GM21390 (cell line): ENCODE measurements around the gene AKAP9.
"Not testable (repeated sequence)": the region's sequence is repeated elsewhere in the genome, so short reads cannot be mapped to it uniquely, and the experiment has no call there.

ENCODE experiments used
- ATAC-seq: cut with Tn5 transposase; IDR thresholded peaks from one replicate; pipeline ENCODE4 v1.9.1; 2021; ENCODE audit not compliant: unreplicated experiment

The AKAP9 gene

DNA sequence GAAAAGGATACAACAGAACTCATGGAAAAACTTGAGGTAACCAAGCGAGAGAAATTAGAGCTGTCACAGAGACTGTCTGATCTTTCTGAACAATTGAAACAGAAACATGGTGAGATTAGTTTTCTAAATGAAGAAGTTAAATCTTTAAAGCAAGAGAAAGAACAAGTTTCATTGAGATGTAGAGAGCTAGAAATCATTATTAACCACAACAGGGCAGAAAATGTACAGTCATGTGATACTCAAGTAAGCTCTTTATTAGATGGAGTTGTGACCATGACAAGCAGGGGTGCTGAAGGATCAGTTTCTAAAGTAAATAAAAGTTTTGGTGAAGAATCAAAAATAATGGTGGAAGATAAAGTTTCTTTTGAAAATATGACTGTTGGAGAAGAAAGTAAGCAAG lies 62.1 kb downstream of the AKAP9 start:
- peak; percentile 91 for ATAC-seq

DNA sequence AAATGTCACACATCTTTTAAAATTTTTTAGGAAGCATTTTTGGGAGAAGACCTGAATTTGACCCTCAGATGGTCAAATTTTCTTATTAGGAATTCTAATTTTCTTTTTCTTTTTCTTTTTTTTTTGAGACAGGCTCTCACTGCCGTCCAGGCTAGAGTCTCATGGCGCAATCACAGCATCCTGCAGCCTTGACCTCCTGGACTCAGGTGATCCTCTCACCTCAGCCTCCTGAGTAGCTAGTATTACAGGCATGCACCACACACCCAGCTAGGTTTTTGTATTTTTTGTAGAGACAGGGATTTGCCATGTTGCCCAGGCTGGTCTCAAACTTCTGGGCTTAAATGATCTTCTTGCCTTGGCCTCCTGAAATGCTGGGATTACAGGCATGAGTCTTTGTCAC lies 65.4 kb downstream of the AKAP9 start:
- ATAC-seq: no peak

DNA sequence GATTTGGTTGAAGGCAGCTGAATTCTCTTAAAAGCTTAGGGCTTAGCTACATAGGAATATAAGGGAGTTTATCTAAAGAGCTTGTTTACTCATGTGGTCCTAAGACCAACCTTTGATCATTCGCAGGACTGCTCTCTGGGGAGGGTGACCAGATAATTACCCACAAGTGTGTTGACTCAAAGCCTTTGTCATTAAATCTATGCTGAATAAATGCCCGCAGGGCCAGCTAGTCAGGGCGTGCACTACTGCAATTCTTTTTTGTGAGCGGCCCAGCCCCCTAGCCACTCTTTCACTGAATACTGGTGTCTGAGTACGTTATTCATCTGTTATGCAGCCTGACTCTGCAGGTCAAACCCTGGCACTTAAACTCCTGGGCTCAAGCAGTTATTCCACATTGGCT lies 69.6 kb downstream of the AKAP9 start:
- no peak for ATAC-seq

DNA sequence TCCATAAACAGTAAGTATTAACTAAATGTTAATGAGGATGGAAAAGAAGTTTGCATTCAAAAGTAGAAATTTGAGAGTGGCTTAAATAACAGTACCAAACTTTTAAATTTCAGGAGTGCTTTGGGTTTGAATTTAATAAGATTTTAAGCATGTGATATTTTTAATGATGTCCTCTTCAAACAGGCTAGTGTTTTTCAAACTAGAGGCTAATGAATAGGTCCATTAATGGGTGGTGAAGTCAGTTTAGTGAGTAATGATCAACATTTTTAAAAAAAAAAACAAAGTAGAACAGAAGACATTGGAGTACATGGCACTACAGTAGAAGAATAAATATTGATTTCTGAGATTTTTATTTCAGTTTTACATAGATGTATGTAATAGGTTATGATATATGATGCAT lies 72.9 kb downstream of the AKAP9 start:
- ATAC-seq: no peak

DNA sequence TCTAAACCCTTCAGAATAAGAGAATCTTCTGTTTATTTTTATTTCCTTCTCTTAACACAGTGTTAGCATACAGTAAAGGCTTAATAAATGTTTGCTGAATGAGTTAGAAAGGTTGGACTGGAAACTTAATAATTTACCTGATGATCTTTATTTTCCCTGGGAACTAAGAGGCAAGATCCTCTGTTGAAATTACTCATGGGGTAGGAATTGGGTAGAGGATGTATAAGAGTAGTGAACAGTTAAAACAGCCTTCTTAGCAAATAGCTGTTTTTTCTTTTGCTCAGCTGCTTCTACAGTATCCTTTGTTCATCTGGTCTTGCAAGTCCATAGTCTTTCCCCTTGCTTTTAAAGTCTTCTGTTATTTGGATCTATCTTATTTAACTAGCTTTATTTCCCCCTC lies 80.0 kb downstream of the AKAP9 start:
- ATAC-seq: no peak

DNA sequence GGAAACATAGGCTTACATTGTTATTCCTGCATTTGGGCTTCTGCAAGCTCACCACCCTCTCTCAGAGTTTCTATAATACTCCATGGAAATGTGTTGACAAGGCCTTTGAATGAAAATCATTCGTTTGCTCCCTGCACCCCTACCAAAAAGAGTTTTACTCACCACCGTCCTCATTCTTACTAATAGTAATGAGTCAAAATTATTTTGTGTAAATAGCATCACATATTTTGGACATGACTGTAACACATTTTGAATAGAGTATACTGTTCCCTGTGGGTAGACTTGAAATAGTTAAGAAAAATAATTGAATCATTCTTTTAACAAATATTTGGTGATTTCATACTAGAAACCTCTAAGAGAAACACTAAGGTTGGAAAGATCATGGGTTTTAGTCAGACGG lies 84.6 kb downstream of the AKAP9 start:
- ATAC-seq: no peak

DNA sequence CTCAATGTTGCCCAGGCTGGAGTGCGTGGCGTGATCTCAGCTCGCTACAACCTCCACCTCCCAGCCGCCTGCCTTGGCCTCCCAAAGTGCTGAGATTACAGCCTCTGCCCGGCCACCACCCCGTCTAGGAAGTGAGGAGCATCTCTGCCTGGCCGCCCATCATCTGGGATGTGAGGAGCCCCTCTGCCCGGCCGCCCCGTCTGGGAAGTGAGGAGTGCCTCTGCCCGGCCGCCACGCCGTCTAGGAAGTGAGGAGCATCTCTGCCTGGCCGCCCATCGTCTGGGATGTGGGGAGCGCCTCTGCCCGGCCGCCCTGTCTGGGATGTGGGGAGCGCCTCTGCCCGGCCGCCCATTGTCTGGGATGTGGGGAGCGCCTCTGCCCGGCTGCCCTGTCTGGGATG lies 86.0 kb downstream of the AKAP9 start:
- ATAC-seq: not testable (repeated sequence)

DNA sequence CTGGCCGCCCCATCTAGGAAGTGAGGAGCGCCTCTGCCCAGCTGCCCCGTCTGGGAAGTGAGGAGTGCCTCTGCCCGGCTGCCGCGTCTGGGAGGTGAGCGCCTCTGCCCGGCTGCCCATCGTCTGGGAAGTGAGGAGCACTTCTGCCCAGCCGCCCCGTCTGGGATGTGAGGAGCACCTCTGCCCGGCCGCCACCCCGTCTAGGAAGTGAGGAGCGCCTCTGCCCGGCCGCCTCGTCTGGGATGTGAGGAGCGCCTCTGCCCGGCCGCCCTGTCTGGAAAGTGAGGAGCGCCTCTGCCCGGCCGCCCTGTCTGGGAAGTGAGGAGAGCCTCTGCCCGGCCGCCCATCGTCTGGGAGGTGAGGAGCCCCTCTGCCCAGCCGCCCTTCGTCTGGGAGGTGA lies 86.5 kb downstream of the AKAP9 start:
- ATAC-seq: not testable (repeated sequence)

DNA sequence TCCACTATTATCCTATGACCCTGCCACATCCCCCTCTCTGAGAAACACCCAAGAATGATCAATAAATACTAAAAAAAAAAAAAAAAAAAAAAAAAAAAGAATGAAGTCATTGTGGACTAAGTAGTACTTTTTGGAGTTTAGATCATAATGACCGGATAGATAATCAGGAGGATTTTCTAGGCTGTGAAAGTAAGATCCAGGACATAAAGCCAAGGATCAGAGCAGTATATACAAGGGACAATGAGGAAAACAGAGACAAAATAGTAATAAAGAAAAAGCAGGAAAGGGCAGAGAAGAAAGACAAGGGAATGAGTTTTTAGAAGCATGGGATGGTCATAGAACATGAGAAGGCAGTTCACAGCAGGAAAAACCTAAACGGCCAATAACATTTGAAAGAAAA lies 87.6 kb downstream of the AKAP9 start:
- no peak for ATAC-seq

DNA sequence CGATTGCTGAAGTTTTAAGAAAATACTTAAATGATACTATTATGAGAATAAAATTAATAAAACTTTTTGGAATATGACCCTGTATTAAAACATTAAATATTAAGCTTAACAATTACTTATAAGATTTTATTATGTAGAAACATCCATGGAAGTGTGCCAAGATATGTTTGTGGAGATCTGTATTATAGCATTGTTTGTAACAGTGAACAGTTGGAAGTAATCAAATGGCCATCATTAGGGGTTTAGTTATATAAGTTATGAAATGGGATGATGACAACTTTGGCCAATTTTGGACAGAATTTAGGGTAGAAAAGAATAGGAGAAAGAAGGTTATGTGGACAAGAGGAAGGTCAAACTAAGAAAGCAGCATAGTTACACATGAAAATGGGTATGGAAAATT lies 88.0 kb downstream of the AKAP9 start:
- ATAC-seq: no peak

DNA sequence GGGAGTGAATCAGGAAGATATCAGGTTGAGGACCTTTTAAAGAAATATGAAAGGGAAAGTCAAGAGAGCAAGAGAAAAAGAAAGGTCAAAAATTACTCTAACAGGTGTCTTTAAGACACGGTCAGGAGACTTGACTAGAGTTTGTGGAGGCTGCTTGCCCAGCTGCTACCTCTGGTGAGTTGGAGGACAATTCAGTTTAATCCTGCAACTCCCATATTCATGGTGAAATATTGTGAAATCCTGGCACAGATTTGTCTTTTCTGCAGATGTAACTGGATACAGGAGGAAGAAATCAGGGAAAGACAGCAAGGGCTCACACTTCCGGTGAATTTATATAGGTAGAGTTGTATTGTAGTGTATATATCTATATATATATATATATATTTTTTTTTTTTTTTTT lies 93.5 kb downstream of the AKAP9 start:
- ATAC-seq: no peak

DNA sequence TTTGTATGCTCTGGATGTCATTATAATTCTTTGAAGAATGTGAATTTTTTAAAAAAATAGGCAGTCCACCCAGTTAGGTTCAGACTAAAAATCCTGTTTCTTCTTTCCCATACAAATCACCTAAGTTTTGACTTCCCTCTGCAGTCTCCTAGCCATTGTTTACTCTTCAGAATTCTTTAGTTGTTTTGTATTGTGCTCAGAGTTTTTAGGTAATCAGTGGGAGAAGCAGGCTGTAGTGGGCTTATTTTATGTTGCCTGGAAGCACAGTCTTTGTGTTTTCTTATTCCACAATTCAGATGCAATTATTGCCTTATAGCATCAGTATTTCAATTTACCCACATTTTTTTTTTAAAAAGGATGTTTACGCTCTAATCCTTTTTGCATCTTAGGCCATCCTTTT lies 94.9 kb downstream of the AKAP9 start:
- ATAC-seq: no peak

DNA sequence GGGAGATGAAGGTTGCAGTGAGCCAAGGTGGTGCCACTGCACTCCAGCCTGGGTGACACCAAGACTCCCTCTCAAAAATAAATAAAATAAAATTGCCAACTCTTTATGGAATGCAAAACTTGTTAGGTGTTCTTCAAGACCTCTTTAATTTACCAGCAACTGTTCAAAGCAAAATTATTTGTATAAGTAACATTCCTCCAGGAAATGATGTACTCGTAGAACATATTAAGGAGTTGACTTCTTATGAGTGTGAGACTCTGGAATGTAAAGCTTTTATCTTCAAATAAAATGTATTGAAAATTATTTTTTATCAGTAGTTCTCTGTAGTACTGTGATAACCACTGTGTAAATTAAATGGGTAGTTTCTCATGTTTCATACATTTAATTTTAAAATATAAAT lies 99.2 kb downstream of the AKAP9 start:
- no peak for ATAC-seq

DNA sequence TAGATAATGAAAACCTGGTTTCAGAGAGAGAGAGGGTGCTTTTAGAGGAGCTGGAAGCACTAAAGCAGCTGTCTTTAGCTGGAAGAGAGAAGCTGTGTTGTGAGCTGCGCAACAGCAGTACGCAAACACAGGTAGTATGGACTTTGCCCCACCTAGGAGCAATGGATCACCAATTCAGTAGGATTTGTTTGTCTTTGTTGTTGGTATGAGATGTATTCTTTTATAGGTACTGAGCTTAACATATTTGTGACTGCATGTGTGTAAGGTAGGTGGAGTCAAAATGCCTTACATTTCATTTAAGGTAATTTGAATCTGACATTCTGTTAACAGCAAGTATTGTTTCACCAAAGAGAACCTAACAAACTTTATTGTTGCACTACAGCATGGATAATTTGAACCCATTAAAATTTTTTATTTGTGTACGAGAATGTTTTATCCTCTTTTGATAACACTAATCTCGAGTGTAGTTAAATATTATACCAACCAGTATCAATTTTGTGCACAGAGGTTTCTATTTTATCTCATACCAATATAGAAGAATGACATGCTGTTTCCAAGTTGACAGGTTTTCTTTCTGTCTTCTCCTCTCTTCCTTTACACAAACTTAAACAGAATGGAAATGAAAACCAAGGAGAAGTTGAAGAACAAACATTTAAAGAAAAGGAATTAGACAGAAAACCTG lies 101.5 kb downstream of the AKAP9 start:
- ATAC-seq: no peak

DNA sequence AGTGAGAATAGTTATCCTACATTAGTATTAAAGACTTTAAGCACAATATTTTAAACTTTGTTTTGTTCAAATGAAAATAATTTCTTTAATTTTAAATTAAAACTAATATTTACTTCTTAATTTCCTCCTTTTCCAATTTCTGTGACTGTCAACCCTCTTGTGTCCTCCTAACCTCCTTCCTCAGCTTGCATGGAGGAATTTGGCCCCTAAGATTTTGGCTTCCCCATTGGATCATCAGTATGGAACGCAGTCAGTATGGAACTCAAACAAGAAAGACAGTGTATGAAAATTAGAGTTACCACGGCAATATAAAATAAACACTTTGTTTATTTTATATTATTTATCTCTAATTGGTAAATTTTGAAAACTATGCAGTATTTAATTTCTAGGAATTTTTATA lies 102.4 kb downstream of the AKAP9 start:
- no peak for ATAC-seq

DNA sequence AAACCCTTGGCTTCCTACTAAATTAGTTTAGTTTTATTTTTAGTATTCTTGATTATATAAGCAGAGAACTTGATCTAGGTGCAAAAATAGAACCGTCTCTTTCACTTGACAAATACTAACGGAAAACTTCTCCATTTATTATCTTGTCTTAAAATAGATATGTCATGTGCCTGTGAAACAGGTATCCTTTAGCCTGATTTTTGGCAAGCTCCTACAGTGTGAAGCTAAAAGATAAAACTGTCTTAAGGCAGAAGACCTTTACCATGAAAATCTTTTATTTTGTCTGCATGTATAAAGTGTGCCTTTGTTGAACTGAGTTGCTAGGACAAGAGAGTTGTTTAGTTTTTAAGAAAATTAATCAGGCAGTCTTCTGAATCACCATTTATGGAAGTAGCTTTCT lies 103.0 kb downstream of the AKAP9 start:
- ATAC-seq: no peak

DNA sequence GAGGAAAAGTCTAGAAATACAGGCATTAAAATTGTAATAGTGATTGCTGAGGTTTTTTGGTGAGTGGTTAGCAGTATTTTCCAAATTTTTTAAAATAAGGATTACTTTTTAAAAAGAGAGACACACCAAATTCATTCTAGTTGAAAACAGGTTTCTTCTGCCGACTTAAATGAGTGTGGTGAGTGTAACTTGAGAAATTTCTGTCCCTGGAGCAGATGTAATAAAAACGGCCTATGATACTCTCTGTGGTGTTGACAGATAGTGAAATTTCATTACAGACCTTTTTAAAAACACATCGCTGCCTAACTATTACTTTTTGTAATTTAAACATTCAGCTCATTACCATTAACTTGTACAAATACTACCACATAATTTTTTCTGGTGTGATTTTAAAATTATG lies 103.5 kb downstream of the AKAP9 start:
- no peak for ATAC-seq

DNA sequence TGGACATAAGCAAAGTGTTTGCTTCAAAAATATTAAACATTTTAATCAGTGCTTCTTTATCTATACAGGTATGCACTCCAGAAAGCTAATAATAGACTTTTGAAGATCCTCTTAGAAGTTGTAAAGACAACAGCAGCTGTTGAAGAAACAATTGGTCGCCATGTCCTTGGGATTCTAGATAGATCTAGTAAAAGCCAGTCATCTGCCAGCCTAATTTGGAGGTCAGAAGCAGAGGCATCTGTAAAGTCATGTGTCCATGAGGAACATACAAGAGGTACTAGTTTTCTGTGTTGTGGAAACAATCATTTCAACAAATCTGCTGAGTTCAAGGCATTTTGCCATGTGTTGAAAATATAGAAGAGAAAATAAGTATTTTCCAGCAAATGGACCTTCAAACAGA lies 104.3 kb downstream of the AKAP9 start:
- no peak for ATAC-seq

DNA sequence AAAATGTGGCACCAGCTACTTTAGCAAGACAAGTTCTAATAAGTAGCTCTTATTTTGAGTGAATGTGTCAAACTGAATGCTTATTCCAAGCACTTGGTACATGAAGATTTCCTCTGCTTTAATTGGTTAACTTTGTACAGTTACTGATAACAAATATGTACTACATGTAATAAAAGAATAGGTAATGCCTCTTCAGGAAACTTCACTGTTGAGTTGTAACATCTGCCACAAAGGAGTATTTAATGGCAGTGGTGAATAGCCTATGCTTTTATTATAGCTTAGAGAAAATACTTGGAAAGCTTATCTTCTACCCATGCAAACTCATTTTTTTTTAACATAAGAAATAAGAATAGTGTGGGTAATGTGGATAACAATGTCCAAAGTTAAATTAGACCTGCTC lies 111.0 kb downstream of the AKAP9 start:
- ATAC-seq: no peak

DNA sequence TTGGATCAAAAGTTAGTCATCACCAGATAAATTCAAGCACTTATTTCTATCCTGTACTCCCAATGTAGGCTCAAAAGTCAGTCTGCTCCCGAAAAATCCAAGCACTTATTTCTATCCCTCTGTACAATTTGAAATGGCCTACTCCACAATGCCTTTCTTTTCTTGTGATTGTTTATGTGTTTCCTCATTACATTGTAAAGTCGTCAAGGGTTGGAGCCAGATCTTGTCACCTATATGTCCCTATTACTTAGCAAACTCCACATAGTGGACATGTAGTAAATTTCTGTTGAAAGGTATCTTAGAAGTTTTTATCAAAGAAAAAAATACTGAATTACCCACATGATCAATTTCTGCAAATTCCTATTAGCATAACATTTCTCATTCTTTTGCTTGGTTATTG lies 111.5 kb downstream of the AKAP9 start:
- no peak for ATAC-seq

DNA sequence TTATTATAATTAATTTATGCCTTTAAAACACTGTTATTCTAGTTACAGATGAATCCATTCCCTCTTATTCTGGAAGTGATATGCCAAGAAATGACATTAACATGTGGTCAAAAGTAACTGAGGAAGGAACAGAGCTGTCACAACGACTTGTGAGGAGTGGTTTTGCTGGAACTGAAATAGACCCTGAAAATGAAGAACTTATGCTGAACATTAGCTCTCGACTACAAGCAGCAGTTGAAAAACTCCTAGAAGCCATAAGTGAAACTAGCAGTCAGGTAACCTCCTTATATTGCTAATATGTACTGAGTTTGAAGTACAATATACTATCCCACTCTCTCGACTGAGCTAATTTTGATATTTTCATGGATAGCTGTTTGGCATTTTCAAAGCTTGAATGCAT lies 112.0 kb downstream of the AKAP9 start:
- no peak for ATAC-seq

DNA sequence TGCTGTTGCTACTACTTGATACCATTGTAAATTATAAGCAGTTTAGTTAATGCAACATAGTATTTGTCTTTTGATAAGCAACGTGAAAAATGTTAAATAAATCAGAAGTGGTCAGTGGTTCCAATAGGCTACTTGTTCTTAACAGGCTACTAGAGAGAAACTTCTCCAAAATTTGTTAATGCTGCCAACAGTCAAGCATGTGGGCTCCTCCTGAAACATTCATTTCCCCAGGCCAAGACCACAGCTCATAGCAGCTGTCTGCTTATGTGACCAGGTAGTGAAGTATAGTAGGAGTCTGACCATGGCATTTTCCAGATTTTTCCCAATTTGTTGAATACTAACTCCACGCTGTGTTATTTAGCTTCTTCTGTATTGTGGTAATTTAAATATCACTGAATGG lies 112.7 kb downstream of the AKAP9 start:
- no peak for ATAC-seq

DNA sequence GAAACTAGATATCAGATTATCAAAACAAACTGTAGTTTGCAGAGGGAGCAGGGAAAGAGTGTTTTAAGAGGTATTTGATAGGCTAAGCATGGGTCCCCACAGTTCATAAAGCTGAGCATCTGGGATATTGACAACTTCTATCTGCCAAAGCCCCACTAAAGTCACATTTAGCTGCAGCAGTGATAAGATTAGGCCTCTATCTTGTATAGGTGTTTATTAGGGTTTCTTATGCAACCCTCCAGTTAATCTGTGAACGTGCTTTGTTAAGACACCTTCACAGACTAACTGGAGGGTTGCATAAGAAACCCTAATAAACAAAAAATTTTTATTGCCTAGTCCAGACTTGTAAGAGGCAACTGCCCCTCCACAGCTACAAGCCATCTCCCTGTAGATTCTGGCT lies 115.6 kb downstream of the AKAP9 start:
- no peak for ATAC-seq

DNA sequence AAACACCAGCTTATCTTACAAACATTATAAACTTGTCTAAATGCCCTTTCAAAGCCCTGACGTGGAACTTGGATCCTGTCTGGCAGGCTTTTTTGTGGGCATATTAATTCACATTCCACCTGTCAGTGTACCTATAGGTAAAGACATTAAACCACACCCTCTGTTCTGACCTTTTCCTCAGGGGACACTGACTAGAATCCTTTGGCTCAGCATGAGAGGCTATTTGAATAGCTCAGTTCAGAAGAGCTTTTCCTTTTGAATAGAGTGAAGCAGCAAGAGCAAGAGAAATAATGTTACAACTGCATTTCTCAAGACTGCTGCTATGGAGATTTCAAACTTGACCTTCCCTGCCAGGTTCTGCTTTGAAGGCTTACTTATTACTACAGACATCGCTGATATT lies 116.7 kb downstream of the AKAP9 start:
- ATAC-seq: no peak
